Vagina (tissue), 2 donors: ENCODE results near the gene PTPRD. TPM values are rescaled to one million over a fixed set of nuclear protein-coding genes. Genes with fewer than 3 reads are reported as not detected.

ENCODE experiments used
- DNase-seq, 2 donors: peaks; one replicate each; pipeline ENCODE4 v3.0.0-alpha.2; 2017; ENCODE audit errors: extremely low spot score in 2 of 2
- H3K27ac ChIP-seq: fragments of 200-600 bp; sonication (generic); one replicate; pipeline ENCODE4 v1.5.1; 2019
- H3K27me3 ChIP-seq: fragments of 200-600 bp; sonication (generic); one replicate; pipeline ENCODE4 v1.5.1; 2019
- H3K36me3 ChIP-seq, 2 donors: fragments of 200-600 bp; sonication (generic); one replicate each; pipeline ENCODE4 v1.5.1; 2017 to 2019
- H3K4me1 ChIP-seq: fragments of 200-600 bp; sonication (generic); one replicate; pipeline ENCODE4 v1.5.1; 2019
- H3K4me3 ChIP-seq, 2 donors: fragments of 200-600 bp; sonication (generic); 1 replicate in 1 of 2; 2 replicates in 1 of 2; pipeline ENCODE4 v1.5.1; 2016 to 2019
- H3K9me3 ChIP-seq: fragments of 200-600 bp; sonication (generic); one replicate; pipeline ENCODE4 v1.5.1; 2019
- POLR2A ChIP-seq, 2 donors: fragments of 450-650 bp; IDR thresholded peaks; one replicate each; pipeline ENCODE4 v1.6.1; 2017; ENCODE audit warnings: antibody characterized with exemption in 2 of 2, mild to moderate bottlenecking in 2 of 2, moderate library complexity in 2 of 2
- POLR2AphosphoS5 ChIP-seq, 2 donors: sonication (generic); formaldehyde crosslinking; IDR thresholded peaks; one replicate each; pipeline ENCODE4 v1.9.0; 2017; ENCODE audit warnings: antibody characterized with exemption in 2 of 2, mild to moderate bottlenecking in 2 of 2, low read depth in 1 of 2; ENCODE audit not compliant: insufficient read depth in 1 of 2
- intact Hi-C: fragments of 100-400 bp; cut with DNase I; formaldehyde crosslinking; loops from one replicate; pipeline ENCODE4 v1.15.1; 2023
- total RNA-seq: library from RNA; depleted of rRNA; stranded (reverse); fragments of >200 nt; gene quantifications from one replicate; pipeline ENCODE4 v1.2.3, GENCODE V29; 2016
- TF ChIP-seq, protein P1 (sequence below), 3 experiments: fragments of 450-650 bp in 2 of 3; fragments of 200-600 bp in 1 of 3; sonication (generic) in 1 of 3; IDR thresholded peaks; one replicate each; pipeline ENCODE4 v1.5.1; 2017 to 2019; ENCODE audit warnings: antibody characterized with exemption in 3 of 3, mild to moderate bottlenecking in 2 of 3, moderate library complexity in 2 of 3

PTPRD gene
- total RNA-seq, 1 donor from 2014 or later: 10.3 TPM

DNA sequence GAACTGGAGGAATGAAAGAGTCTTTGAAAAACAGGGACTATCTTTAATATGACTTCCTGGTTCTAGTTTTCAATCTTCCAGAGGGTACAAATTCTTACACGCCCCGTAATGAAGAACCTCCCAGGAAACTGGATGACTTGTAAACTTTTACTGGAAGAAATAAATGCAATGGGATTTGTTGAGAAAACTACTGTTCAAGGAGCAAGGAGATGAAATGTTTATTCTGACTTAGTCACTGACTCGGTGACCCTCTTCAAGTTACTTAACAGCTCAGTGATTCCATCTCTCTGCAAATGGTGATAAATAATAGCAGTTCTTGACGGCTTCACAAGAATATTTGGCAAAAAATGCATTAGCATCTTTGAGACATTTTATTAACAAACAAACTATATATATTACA is 858.6 kb downstream of the PTPRD start:
- Histone ChIP-seq H3K4me3 (no peak overlapping the region), H3K27ac (no peak overlapping the region), H3K9me3 (no peaks in the 10 kb centered on the region), H3K4me1 (peaks cover 7% of the 10 kb centered on the region), H3K36me3 (no peaks in the 10 kb centered on the region), H3K27me3 (no peaks in the 10 kb centered on the region)
- intact Hi-C loops: no loop called here
- TF ChIP-seq POLR2A (IDR thresholded peaks at IDR 0.05) (no peak), POLR2AphosphoS5 (IDR thresholded peaks at IDR 0.05; ENCODE audit: insufficient read depth in 1 of 2, low read depth in 1 of 2) (no peak)
- TF ChIP-seq, protein P1, sequence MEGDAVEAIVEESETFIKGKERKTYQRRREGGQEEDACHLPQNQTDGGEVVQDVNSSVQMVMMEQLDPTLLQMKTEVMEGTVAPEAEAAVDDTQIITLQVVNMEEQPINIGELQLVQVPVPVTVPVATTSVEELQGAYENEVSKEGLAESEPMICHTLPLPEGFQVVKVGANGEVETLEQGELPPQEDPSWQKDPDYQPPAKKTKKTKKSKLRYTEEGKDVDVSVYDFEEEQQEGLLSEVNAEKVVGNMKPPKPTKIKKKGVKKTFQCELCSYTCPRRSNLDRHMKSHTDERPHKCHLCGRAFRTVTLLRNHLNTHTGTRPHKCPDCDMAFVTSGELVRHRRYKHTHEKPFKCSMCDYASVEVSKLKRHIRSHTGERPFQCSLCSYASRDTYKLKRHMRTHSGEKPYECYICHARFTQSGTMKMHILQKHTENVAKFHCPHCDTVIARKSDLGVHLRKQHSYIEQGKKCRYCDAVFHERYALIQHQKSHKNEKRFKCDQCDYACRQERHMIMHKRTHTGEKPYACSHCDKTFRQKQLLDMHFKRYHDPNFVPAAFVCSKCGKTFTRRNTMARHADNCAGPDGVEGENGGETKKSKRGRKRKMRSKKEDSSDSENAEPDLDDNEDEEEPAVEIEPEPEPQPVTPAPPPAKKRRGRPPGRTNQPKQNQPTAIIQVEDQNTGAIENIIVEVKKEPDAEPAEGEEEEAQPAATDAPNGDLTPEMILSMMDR (IDR thresholded peaks at IDR 0.05): no peak
- DNase-seq: no peak

- H3K4me3 ChIP-seq: no peak overlapping the region
- no peaks in the 10 kb centered on the region for H3K9me3 ChIP-seq
- intact Hi-C loops: no loop called here
- H3K36me3 ChIP-seq: no peaks in the 10 kb centered on the region
- H3K27me3 ChIP-seq: no peaks in the 10 kb centered on the region
- TF ChIP-seq POLR2A (IDR thresholded peaks at IDR 0.05) (no peak), POLR2AphosphoS5 (IDR thresholded peaks at IDR 0.05; ENCODE audit: insufficient read depth in 1 of 2, low read depth in 1 of 2) (no peak)
- TF ChIP-seq, protein P1 (IDR thresholded peaks at IDR 0.05): no peak
- DNase-seq: no peak
- peaks cover 7% of the 10 kb centered on the region for H3K4me1 ChIP-seq
- no peak overlapping the region for H3K27ac ChIP-seq
Observed at GRCh38 chr9:9753266-9753665, 859.5 kb downstream of the PTPRD start.

- Histone ChIP-seq H3K4me1 (peaks cover 7% of the 10 kb centered on the region), H3K36me3 (no peaks in the 10 kb centered on the region), H3K9me3 (no peaks in the 10 kb centered on the region), H3K27ac (no peak overlapping the region), H3K27me3 (no peaks in the 10 kb centered on the region), H3K4me3 (no peak overlapping the region)
- no peak for TF ChIP-seq POLR2AphosphoS5 (IDR thresholded peaks at IDR 0.05; ENCODE audit: insufficient read depth in 1 of 2, low read depth in 1 of 2)
- TF ChIP-seq POLR2A (IDR thresholded peaks at IDR 0.05): no peak
- TF ChIP-seq, protein P1 (IDR thresholded peaks at IDR 0.05): no peak
- intact Hi-C loops: no loop called here
- no peak for DNase-seq
Observed at GRCh38 chr9:9752722-9753121, 860.1 kb downstream of the PTPRD start.

GRCh38 chr9:9751996-9752395 is 860.8 kb downstream of the PTPRD start:
- TF ChIP-seq, protein P1 (IDR thresholded peaks at IDR 0.05): no peak
- TF ChIP-seq POLR2AphosphoS5 (IDR thresholded peaks at IDR 0.05; ENCODE audit: insufficient read depth in 1 of 2, low read depth in 1 of 2): no peak
- TF ChIP-seq POLR2A (IDR thresholded peaks at IDR 0.05): no peak
- Histone ChIP-seq H3K27me3 (no peaks in the 10 kb centered on the region), H3K4me1 (peaks cover 7% of the 10 kb centered on the region), H3K9me3 (no peaks in the 10 kb centered on the region), H3K4me3 (no peak overlapping the region), H3K27ac (no peak overlapping the region), H3K36me3 (no peaks in the 10 kb centered on the region)
- intact Hi-C loops: no loop called here
- no peak for DNase-seq

- Histone ChIP-seq H3K27me3 (no peaks in the 10 kb centered on the region), H3K4me1 (peaks cover 7% of the 10 kb centered on the region), H3K4me3 (no peak overlapping the region), H3K36me3 (no peaks in the 10 kb centered on the region), H3K27ac (no peak overlapping the region), H3K9me3 (no peaks in the 10 kb centered on the region)
- TF ChIP-seq, protein P1 (IDR thresholded peaks at IDR 0.05): no peak
- TF ChIP-seq POLR2A (IDR thresholded peaks at IDR 0.05): no peak
- TF ChIP-seq POLR2AphosphoS5 (IDR thresholded peaks at IDR 0.05; ENCODE audit: insufficient read depth in 1 of 2, low read depth in 1 of 2): no peak
- intact Hi-C loops: no loop called here
- DNase-seq: no peak
Observed at GRCh38 chr9:9750719-9751118, 862.1 kb downstream of the PTPRD start.
